ENCODE measurements around the gene SRCIN1.
A peak's percentile ranks its signal among the peaks of the same experiment; 100 is the strongest.

SRCIN1 gene, protein sequence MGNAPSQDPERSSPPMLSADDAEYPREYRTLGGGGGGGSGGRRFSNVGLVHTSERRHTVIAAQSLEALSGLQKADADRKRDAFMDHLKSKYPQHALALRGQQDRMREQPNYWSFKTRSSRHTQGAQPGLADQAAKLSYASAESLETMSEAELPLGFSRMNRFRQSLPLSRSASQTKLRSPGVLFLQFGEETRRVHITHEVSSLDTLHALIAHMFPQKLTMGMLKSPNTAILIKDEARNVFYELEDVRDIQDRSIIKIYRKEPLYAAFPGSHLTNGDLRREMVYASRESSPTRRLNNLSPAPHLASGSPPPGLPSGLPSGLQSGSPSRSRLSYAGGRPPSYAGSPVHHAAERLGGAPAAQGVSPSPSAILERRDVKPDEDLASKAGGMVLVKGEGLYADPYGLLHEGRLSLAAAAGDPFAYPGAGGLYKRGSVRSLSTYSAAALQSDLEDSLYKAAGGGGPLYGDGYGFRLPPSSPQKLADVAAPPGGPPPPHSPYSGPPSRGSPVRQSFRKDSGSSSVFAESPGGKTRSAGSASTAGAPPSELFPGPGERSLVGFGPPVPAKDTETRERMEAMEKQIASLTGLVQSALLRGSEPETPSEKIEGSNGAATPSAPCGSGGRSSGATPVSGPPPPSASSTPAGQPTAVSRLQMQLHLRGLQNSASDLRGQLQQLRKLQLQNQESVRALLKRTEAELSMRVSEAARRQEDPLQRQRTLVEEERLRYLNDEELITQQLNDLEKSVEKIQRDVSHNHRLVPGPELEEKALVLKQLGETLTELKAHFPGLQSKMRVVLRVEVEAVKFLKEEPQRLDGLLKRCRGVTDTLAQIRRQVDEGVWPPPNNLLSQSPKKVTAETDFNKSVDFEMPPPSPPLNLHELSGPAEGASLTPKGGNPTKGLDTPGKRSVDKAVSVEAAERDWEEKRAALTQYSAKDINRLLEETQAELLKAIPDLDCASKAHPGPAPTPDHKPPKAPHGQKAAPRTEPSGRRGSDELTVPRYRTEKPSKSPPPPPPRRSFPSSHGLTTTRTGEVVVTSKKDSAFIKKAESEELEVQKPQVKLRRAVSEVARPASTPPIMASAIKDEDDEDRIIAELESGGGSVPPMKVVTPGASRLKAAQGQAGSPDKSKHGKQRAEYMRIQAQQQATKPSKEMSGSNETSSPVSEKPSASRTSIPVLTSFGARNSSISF

DNA sequence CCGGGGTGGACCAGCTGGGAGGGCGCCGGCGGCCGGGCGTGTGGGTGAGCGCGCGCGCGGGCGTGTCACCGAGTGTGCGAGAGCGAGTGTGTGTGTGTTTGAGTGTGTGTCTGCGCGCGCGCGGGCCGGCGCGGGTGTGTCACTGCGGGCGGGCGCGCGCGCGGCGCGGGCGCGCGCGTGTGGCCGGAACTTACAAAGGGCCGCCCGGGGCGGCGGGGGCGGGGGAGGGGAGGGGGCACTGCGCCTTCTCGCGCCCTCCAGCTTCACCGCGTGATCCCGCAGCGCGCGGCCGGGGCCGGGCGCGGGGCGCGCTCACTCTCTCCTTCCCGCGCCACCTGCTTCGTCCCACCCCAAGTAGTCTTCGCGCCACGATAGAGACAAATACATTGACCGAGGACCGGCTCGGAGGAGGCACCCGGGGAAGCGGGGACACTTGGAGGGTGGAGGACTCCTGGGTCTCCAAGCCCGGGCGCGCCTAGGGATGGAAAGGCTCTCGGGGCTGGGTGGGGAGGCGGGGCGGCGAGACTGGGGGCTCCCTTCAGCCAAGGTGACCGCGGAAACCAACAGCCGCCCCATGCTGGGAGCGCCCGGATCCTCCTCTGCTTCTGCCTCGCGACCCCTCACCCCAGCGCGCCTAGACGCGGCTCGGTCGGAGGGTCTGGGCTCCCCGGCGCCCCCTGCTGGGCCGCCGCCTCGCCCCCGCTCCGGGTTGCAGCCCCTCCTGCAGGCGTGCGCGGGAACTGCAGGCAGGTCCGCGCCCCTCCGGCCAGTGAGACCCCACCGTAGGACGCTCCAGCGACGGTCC is at the start of gene SRCIN1:
TSS of gene SRCIN1 (minus strand) at position 112 of the 805 bp plus-strand sequence. CDS start 247 bp downstream, outside the sequence.
- peak; percentile 38 for ATAC-seq
- TF ChIP-seq ZFP3 (CRISPR knock-in tag; IDR thresholded peaks at IDR 0.05) = peak; percentile 58; the same call in 1 of the 2 replicates
- TF ChIP-seq, protein P1, sequence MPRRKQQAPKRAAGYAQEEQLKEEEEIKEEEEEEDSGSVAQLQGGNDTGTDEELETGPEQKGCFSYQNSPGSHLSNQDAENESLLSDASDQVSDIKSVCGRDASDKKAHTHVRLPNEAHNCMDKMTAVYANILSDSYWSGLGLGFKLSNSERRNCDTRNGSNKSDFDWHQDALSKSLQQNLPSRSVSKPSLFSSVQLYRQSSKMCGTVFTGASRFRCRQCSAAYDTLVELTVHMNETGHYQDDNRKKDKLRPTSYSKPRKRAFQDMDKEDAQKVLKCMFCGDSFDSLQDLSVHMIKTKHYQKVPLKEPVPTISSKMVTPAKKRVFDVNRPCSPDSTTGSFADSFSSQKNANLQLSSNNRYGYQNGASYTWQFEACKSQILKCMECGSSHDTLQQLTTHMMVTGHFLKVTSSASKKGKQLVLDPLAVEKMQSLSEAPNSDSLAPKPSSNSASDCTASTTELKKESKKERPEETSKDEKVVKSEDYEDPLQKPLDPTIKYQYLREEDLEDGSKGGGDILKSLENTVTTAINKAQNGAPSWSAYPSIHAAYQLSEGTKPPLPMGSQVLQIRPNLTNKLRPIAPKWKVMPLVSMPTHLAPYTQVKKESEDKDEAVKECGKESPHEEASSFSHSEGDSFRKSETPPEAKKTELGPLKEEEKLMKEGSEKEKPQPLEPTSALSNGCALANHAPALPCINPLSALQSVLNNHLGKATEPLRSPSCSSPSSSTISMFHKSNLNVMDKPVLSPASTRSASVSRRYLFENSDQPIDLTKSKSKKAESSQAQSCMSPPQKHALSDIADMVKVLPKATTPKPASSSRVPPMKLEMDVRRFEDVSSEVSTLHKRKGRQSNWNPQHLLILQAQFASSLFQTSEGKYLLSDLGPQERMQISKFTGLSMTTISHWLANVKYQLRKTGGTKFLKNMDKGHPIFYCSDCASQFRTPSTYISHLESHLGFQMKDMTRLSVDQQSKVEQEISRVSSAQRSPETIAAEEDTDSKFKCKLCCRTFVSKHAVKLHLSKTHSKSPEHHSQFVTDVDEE (CRISPR knock-in tag; IDR thresholded peaks at IDR 0.05) = peak; percentile 68
- TF ChIP-seq ZNF8 (CRISPR knock-in tag; IDR thresholded peaks at IDR 0.05) = no peak

DNA sequence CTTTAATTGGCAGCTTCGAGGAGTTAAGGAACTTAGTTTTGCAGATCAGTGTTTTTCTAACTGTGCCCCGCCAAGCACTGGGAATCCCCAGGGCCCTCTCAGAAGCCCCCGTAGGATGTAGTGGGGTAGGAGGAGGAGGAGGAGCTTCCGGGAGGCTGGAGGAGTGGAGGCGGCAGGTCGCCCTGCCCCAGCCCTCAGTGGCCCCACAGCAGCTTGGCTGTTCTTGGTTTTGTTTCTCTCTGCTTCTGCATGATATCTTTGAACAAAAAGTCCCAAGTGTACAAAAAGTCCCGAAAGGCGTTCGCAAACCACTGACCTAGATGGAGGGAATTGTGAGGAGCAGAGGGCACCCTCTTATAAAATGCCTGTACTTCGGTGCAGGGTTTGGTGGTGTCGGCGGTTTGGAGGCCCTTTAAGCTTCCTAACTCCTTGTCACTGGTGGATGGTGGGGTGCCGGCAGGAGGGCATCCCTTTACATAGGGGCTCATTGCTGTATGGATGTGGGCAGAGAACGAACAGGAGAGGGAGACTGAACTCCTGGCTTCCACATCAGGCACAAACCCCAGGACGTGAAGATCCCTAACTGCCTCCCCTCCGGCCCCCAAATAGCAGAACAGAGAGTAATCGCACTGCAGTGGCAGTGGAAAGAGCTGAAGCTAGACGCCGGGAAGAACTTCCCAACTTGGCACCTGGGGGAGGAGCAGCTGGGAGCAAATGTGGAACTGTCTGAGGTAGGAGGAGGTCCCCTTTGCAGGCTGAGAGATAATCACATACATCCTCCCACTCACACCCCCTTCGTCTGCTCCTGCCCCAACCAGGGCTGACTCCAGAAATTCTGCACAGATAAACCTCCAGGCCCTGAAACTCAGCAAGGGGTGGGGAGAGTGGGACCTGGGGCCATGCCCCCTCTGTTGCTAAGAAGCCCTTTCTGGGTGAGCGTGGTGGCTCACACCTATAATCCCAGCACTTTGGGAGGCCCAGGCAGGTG is 49.0 kb upstream of the SRCIN1 start:
- no peak for TF ChIP-seq ESRRG (CRISPR knock-in tag; IDR thresholded peaks at IDR 0.05)
- no peak for TF ChIP-seq TOX (CRISPR knock-in tag; IDR thresholded peaks at IDR 0.05; ENCODE audit: borderline replicate concordance)
- no peak for TF ChIP-seq BACH2 (CRISPR knock-in tag; IDR thresholded peaks at IDR 0.05; ENCODE audit: borderline replicate concordance)
- TF ChIP-seq ZFP3 (CRISPR knock-in tag; IDR thresholded peaks at IDR 0.05) = no peak
- TF ChIP-seq ZNF565 (CRISPR knock-in tag; conservative IDR thresholded peaks at IDR 0.05; ENCODE audit: low read depth) = no peak
- TF ChIP-seq, protein P2, sequence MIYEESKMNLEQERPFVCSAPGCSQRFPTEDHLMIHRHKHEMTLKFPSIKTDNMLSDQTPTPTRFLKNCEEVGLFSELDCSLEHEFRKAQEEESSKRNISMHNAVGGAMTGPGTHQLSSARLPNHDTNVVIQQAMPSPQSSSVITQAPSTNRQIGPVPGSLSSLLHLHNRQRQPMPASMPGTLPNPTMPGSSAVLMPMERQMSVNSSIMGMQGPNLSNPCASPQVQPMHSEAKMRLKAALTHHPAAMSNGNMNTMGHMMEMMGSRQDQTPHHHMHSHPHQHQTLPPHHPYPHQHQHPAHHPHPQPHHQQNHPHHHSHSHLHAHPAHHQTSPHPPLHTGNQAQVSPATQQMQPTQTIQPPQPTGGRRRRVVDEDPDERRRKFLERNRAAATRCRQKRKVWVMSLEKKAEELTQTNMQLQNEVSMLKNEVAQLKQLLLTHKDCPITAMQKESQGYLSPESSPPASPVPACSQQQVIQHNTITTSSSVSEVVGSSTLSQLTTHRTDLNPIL (CRISPR knock-in tag; IDR thresholded peaks at IDR 0.05; ENCODE audit: low read depth) = no peak
- TF ChIP-seq, protein P1 (CRISPR knock-in tag; IDR thresholded peaks at IDR 0.05) = no peak
- TF ChIP-seq PPARA (CRISPR knock-in tag; IDR thresholded peaks at IDR 0.05; ENCODE audit: borderline replicate concordance) = no peak
- no peak for TF ChIP-seq SNAI2 (CRISPR knock-in tag; IDR thresholded peaks at IDR 0.05)
- no peak for TF ChIP-seq ISL1 (CRISPR knock-in tag; IDR thresholded peaks at IDR 0.05)
- TF ChIP-seq ZNF8 (CRISPR knock-in tag; IDR thresholded peaks at IDR 0.05) = no peak
- TF ChIP-seq ZC3H10 (CRISPR knock-in tag; IDR thresholded peaks at IDR 0.05) = no peak
- TF ChIP-seq, protein P3, sequence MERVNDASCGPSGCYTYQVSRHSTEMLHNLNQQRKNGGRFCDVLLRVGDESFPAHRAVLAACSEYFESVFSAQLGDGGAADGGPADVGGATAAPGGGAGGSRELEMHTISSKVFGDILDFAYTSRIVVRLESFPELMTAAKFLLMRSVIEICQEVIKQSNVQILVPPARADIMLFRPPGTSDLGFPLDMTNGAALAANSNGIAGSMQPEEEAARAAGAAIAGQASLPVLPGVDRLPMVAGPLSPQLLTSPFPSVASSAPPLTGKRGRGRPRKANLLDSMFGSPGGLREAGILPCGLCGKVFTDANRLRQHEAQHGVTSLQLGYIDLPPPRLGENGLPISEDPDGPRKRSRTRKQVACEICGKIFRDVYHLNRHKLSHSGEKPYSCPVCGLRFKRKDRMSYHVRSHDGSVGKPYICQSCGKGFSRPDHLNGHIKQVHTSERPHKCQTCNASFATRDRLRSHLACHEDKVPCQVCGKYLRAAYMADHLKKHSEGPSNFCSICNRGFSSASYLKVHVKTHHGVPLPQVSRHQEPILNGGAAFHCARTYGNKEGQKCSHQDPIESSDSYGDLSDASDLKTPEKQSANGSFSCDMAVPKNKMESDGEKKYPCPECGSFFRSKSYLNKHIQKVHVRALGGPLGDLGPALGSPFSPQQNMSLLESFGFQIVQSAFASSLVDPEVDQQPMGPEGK (CRISPR knock-in tag; IDR thresholded peaks at IDR 0.05; ENCODE audit: borderline replicate concordance) = no peak
- TF ChIP-seq CSDC2 (CRISPR knock-in tag; IDR thresholded peaks at IDR 0.05) = no peak
- no peak for TF ChIP-seq ZNF70 (CRISPR knock-in tag; IDR thresholded peaks at IDR 0.05)
- no peak for TF ChIP-seq ZFP30 (CRISPR knock-in tag; IDR thresholded peaks at IDR 0.05)
- TF ChIP-seq, protein P4, sequence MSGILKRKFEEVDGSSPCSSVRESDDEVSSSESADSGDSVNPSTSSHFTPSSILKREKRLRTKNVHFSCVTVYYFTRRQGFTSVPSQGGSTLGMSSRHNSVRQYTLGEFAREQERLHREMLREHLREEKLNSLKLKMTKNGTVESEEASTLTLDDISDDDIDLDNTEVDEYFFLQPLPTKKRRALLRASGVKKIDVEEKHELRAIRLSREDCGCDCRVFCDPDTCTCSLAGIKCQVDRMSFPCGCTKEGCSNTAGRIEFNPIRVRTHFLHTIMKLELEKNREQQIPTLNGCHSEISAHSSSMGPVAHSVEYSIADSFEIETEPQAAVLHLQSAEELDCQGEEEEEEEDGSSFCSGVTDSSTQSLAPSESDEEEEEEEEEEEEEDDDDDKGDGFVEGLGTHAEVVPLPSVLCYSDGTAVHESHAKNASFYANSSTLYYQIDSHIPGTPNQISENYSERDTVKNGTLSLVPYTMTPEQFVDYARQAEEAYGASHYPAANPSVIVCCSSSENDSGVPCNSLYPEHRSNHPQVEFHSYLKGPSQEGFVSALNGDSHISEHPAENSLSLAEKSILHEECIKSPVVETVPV (CRISPR knock-in tag; IDR thresholded peaks at IDR 0.05) = no peak
- no peak for TF ChIP-seq RARB (CRISPR knock-in tag; IDR thresholded peaks at IDR 0.05)
- no peak for ATAC-seq

All from SK-N-SH treated with all-trans-retinoic acid at 6 μM for 48 hours (cell line).